AG09319 (cell line): ENCODE measurements around the gene AHCYL1.

Experiments used
- DNase-seq: peaks from one replicate; pipeline ENCODE4 v3.0.0-alpha.2; 2010; ENCODE audit warnings: low read depth; ENCODE audit errors: extremely low read depth
- CTCF ChIP-seq: IDR thresholded peaks from 2 replicates; pipeline ENCODE4 v1.5.1; 2011; ENCODE audit warnings: low read depth, mild to moderate bottlenecking, inconsistent platforms, low read length, moderate library complexity

The AHCYL1 gene

GRCh38 chr1:110035236-110035752, 50.7 kb downstream of the AHCYL1 start:
- TF ChIP-seq CTCF: no peak

GRCh38 chr1:110038271-110038670, 53.7 kb downstream of the AHCYL1 start:
- no peak for DNase-seq
- no peak for TF ChIP-seq CTCF

More at GRCh38 chr1:110035236-110035752, 50.7 kb downstream of the AHCYL1 start:
- no peak for DNase-seq

GRCh38 chr1:110039641-110040040, 55.1 kb downstream of the AHCYL1 start:
- no peak for DNase-seq
- no peak for TF ChIP-seq CTCF

- TF ChIP-seq CTCF: no peak
- DNase-seq: no peak
Measured at GRCh38 chr1:110040548-110040947, 56.0 kb downstream of the AHCYL1 start.

- TF ChIP-seq CTCF: no peak
- DNase-seq: no peak
Measured at GRCh38 chr1:110043016-110043415, 58.5 kb downstream of the AHCYL1 start.

- DNase-seq: no peak
- no peak for TF ChIP-seq CTCF
Measured at GRCh38 chr1:110047463-110047862, 62.9 kb downstream of the AHCYL1 start.

GRCh38 chr1:110048240-110048639, 63.7 kb downstream of the AHCYL1 start:
- TF ChIP-seq CTCF: no peak
- no peak for DNase-seq
